Measurements from ENCODE around the gene SCRN1. TPM values are rescaled to one million over a fixed set of nuclear protein-coding genes. Genes with fewer than 3 reads are reported as not detected.
"Not testable (repeated sequence)": the region's sequence is repeated elsewhere in the genome, so short reads cannot be mapped to it uniquely, and the experiment has no call there.

Gene SCRN1
- total RNA-seq, 1 donor from 2014 or later, result 36.1 TPM

DNA sequence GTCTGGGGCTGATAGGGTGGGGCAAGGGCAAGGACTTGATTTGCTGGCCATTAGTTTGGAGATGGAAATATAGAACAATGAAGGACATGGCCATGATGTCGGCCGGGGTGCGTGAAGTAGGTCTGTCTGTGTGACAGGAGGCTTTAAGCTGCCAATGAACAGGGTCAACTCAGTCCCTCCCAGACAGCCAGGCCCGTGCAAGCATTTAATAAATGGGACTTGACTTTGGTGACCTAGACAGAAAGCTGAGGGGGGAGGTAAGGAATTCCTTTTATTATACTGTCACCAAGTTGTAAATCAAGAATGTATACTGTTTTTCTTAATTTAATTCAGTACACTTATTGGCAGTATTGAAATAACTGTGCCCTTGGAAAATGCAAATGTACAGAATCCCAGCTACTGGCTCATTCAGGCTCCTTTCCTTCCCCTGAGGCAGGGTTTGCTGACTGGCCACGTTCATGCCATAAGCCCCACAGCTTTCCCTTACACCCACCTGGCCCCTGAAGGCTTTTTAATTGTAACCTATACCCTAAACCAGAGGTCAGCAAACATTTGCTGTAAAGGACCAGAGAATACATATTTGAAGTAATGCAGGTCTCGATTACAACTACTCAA, 96.1 kb downstream of the SCRN1 start:
- intact Hi-C loops (cut with DNase I), result no loop called here
- no peak for DNase-seq
- H3K36me3 ChIP-seq, result no peaks in the 10 kb centered on the region
- ATAC-seq, result no peak
- TF ChIP-seq, protein P1, sequence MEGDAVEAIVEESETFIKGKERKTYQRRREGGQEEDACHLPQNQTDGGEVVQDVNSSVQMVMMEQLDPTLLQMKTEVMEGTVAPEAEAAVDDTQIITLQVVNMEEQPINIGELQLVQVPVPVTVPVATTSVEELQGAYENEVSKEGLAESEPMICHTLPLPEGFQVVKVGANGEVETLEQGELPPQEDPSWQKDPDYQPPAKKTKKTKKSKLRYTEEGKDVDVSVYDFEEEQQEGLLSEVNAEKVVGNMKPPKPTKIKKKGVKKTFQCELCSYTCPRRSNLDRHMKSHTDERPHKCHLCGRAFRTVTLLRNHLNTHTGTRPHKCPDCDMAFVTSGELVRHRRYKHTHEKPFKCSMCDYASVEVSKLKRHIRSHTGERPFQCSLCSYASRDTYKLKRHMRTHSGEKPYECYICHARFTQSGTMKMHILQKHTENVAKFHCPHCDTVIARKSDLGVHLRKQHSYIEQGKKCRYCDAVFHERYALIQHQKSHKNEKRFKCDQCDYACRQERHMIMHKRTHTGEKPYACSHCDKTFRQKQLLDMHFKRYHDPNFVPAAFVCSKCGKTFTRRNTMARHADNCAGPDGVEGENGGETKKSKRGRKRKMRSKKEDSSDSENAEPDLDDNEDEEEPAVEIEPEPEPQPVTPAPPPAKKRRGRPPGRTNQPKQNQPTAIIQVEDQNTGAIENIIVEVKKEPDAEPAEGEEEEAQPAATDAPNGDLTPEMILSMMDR (IDR thresholded peaks at IDR 0.05), result no peak
- H3K9me3 ChIP-seq, result no peaks in the 10 kb centered on the region
- H3K4me3 ChIP-seq, result no peak overlapping the region
- H3K27ac ChIP-seq, result no peak overlapping the region
- H3K27me3 ChIP-seq, result no peaks in the 10 kb centered on the region
- H3K4me1 ChIP-seq, result no peaks in the 10 kb centered on the region

DNA sequence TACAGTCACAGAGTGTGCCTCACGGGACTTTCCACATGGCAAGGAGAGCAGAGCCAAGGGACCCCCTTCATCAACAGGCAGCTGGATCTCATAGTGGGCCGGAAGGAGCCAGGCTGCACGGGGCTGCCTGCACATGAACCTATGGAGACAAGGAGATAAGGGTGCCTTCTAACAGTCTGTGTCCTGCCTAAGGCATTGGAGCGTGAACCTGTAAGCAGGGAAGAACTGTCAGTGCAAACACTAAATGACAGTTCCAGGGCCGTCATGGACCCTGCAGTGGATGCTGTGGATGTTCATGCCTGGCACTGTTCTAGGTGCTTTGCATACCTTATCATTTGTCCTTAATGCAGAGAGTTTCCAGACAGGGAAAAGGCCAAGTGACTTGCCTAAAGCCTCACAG, 97.4 kb downstream of the SCRN1 start:
- Histone ChIP-seq H3K9me3 (no peaks in the 10 kb centered on the region), H3K36me3 (no peaks in the 10 kb centered on the region), H3K4me3 (no peak overlapping the region), H3K4me1 (no peaks in the 10 kb centered on the region), H3K27ac (no peak overlapping the region), H3K27me3 (no peaks in the 10 kb centered on the region)
- intact Hi-C loops (cut with DNase I), result no loop called here
- no peak for DNase-seq
- ATAC-seq, result no peak
- TF ChIP-seq, protein P1 (IDR thresholded peaks at IDR 0.05), result no peak

DNA sequence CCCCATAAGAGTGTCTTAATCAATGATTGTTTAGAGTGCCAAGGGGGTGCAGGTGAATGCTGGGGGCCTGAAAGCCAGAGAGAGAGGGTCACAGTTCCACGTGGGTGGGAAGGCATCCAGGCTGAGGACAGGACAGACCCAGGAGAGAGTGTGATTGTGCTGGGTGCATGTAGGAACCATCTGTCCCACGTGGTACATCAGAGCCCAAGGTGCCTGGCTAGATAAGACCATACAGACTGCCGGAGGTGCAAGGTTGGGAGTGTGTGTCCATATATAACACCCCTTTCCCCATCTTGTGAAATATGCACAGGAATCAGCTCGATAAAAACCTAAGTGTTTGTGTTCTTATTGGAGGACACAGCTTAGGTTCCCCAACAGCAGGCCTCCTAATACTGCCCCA, 97.8 kb downstream of the SCRN1 start:
- Histone ChIP-seq H3K27ac (no peak overlapping the region), H3K4me3 (no peak overlapping the region), H3K9me3 (no peaks in the 10 kb centered on the region), H3K27me3 (no peaks in the 10 kb centered on the region), H3K4me1 (no peaks in the 10 kb centered on the region), H3K36me3 (no peaks in the 10 kb centered on the region)
- TF ChIP-seq, protein P1 (IDR thresholded peaks at IDR 0.05), result no peak
- DNase-seq, result no peak
- intact Hi-C loops (cut with DNase I), result no loop called here
- no peak for ATAC-seq

DNA sequence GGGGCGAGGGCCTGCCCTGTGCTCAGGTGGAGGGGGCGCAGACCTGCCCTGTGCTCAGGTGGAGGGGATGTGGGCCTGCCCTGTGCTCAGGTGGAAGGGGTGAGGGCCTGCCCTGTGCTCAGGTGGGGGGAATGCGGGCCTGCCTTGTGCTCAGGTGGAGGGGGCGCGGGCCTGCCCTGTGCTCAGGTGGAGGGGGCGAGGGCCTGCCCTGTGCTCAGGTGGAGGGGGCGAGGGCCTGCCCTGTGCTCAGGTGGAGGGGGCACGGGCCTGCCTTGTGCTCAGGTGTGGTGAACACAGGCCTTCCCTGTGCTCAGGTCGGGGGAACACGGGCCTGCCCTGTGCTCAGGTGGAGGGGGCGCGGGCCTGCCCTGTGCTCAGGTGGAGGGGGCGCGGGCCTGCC, 98.8 kb downstream of the SCRN1 start:
- intact Hi-C loops (cut with DNase I); DNase-seq; H3K27me3 ChIP-seq; ATAC-seq; H3K36me3 ChIP-seq; H3K4me3 ChIP-seq; H3K4me1 ChIP-seq; H3K27ac ChIP-seq; H3K9me3 ChIP-seq: not testable (repeated sequence)

DNA sequence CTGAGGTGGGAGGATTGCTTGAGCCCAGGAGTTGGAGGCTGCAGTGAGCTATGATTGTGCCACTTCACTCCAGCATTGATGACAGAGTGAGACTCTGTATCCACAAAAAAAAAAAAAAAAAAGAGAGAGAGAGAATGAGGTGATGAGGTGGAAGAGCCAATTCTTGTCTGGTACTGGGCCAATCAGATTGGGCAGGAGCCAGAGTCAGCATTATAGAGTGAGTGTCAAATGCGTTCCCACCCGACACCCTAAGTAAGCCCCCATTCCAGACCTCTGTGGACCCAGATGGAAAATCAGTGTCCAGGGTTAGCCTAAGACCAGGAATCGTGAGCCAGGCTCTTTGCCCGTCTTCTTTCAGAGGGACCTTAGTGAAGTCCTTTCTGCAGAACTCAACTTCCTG, 99.3 kb downstream of the SCRN1 start:
- no peaks in the 10 kb centered on the region for H3K4me1 ChIP-seq
- H3K4me3 ChIP-seq, result no peak overlapping the region
- intact Hi-C loops (cut with DNase I), result no loop called here
- ATAC-seq (no peak), DNase-seq (no peak)
- no peaks in the 10 kb centered on the region for H3K36me3 ChIP-seq
- no peaks in the 10 kb centered on the region for H3K27me3 ChIP-seq
- H3K27ac ChIP-seq, result no peak overlapping the region
- no peaks in the 10 kb centered on the region for H3K9me3 ChIP-seq
- TF ChIP-seq, protein P1 (IDR thresholded peaks at IDR 0.05), result no peak

DNA sequence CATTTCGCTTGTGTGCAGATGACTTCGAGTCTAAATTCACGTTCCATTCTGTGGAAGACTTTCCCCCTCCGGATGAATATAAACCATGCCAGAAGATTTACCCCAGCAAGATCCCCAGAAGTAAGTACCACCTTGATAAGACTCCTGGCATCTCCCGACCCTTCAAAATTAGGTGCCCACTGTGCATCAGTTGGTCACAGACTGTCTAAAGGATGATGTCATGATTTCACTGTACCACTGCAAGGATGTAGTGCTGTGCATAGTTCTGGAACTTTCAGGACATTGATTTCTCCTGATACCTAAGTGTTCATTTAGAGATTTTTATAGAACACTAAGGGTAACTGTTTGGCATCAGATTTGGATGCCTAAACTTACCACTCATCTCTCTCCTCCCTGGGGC, 100.3 kb downstream of the SCRN1 start:
- intact Hi-C loops (cut with DNase I), result no loop called here
- H3K27me3 ChIP-seq, result no peaks in the 10 kb centered on the region
- TF ChIP-seq, protein P1 (IDR thresholded peaks at IDR 0.05), result no peak

More for the DNA sequence above, 100.3 kb downstream of the SCRN1 start:
- Histone ChIP-seq H3K9me3 (no peaks in the 10 kb centered on the region), H3K4me1 (no peaks in the 10 kb centered on the region), H3K27ac (no peak overlapping the region), H3K4me3 (no peak overlapping the region), H3K36me3 (no peaks in the 10 kb centered on the region)
- ATAC-seq, result no peak
- no peak for DNase-seq
